DMS53 (cell line): ENCODE results near the gene KIF25.

Experiments used
- DNase-seq: peaks from one replicate; lab custom pipeline; 2025; lab: John Stamatoyannopoulos, UW

The KIF25 gene

DNA sequence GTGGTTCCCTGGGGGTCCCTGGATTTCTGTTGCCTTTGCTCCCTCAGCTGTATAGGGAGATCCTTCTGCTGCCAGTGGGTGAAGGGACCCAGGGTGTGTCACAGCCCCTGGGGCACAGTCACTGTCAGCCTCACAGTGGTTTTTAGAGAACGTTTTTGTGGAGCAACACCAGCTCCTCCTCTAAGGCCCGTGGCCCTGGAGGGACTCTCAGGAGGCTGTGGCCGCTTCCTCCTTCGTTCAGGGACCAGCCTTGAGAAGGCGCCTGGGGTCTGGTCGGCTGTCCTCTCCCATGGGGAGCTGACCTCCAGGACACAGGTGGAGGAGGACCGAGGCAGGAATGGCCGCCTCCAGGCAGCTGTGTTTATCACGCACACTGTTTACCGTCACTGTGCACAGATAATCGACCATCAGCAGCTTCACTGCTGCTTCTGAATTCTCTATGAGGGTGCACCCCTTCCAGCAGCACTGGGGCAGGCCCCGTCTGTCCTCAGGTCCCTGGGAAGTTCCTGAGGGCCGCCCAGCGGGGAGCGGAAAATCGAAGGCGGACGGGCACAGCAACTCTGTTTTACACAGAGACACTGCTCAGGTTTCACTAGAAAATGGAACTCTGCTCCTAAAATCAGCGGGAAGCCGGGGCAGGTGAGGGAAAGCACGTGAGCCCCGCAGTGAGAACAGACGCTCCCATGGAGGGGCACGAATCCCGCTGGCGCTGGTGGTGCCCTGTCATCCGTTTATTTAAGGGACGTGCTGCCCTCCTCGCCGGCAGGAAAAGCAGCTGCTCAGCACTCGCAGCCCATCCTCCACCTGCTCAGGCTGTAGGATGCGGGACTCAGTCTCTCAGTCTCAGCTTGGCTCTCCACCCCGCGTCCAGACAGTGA lies 92.0 kb downstream of the KIF25 start:
- peak; percentile 20 for DNase-seq

- no peak for DNase-seq
Measured at GRCh38 chr6:168090064-168090690, 92.7 kb downstream of the KIF25 start.

DNA sequence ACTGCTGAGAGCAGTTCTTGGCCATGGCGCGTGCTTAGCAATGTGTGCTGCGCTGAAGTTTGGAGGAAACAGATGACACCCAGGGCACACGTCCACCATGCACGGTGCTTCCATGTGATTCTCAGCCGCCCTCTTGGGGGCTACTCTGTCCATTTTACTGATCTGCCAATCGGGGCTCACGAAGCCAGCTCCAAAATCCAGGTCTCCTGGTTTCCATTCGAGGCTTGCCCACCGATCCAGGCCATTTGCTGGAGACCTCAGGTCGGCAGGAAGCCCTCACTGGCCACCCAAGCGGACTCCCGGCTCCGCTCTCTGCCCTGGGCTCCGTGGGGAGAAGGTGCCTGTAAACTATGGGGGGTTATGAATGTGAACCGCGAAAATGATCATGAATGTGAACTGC lies 93.2 kb downstream of the KIF25 start:
- no peak for DNase-seq

DNA sequence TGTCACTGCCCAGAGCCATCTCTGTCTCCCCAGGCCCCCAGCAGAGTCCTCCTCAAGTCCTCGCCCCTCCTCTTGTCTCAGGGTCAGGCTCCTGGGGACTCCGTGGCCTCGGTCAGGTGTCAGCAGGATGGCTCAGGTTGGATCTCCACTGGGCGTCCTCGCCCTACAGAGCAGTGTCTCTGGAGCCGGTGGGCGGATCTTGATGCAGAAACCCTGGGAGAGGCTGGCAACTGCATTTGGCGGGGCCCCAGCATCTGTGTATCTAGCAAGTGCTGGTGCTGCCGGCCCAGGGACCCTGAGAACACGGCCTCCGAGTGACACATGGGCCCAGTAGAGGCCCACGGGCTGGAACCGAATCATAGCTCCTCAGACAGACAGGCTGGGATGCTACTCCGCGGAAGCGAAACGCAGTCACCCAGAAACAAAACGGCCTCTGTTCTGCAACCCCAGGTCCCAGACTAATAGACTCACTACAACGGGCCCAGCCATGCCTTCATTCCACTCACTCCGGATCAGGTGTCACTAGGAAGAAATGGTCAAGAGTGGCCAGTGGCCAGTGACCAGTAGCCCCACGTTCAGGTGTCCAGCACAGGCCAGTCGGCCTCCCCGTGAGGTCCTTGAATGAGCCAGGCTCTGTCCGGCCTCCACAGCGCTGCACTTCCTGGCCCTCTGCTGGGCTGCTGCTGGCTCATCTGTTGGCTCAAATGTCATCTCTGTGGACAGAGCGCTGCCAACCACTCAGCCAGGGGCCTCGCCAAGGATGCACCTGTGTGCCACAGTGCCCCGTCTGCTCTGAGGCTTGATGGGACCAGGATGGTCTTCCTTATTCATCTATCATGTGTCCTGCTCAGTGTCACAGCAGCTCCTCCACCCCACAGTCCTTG lies 94.2 kb downstream of the KIF25 start:
- DNase-seq, result peak; percentile 78

- DNase-seq, result no peak
Measured at GRCh38 chr6:168092541-168092940, 95.1 kb downstream of the KIF25 start.

DNA sequence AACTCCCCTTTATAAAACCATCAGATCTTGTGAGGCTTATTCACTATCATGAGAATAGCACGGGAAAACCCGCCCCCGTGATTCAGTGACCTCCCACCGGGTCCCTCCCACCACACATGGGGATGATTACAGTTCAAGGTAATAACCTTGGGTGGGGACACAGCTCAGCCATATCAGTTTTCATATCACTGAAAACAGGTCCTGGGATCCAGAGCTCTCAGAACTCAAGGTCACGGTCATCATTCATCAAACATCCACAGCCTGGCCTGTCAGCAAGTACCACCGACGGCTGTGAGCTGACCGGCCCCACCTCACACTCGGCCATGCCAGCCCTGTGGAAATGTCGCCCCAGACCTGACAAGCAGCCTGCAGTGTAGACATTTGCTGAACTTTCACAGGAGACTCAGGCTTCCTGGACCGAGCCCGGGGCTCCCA lies 95.6 kb downstream of the KIF25 start:
- no peak for DNase-seq

GRCh38 chr6:168093634-168094033 lies 96.2 kb downstream of the KIF25 start:
- DNase-seq, result no peak
